Peyer's patch (tissue), 4 donors: ENCODE results near the gene CSRNP2. TPM values are rescaled to one million over a fixed set of nuclear protein-coding genes. Genes with fewer than 3 reads are reported as not detected.
A peak's percentile ranks its signal among the peaks of the same experiment; 100 is the strongest.

ENCODE experiments used
- DNase-seq, 3 donors: peaks; one replicate each; pipeline ENCODE4 v3.0.0-alpha.2; 2017 to 2019
- H3K27ac ChIP-seq, 4 donors: fragments of 200-600 bp; sonication (generic); one replicate each; pipeline ENCODE4 v1.5.1; 2016 to 2019
- H3K27me3 ChIP-seq, 2 donors: fragments of 200-600 bp; sonication (generic); one replicate each; pipeline ENCODE4 v1.5.1; 2019
- H3K36me3 ChIP-seq, 3 donors: fragments of 200-600 bp; sonication (generic); one replicate each; pipeline ENCODE4 v1.5.1; 2016 to 2019
- H3K4me1 ChIP-seq, 4 donors: fragments of 200-600 bp; sonication (generic); one replicate each; pipeline ENCODE4 v1.5.1; 2016 to 2019
- H3K4me3 ChIP-seq, 4 donors: fragments of 200-600 bp; sonication (generic); 1 replicate in 3 of 4; 2 replicates in 1 of 4; pipeline ENCODE4 v1.5.1; 2016 to 2019; ENCODE audit warnings: mild to moderate bottlenecking in 1 of 4
- H3K9me3 ChIP-seq, 4 donors: fragments of 200-600 bp; sonication (generic); one replicate each; pipeline ENCODE4 v1.5.1; 2016 to 2019; ENCODE audit warnings: mild to moderate bottlenecking in 1 of 4
- POLR2A ChIP-seq, 2 donors: fragments of 450-650 bp; IDR thresholded peaks; one replicate each; pipeline ENCODE4 v1.5.1; 2017; ENCODE audit warnings: antibody characterized with exemption in 2 of 2, mild to moderate bottlenecking in 2 of 2, moderate library complexity in 2 of 2
- total RNA-seq, 4 donors: library from RNA; depleted of rRNA; stranded (reverse); fragments of >200 nt; gene quantifications; one replicate each; pipeline ENCODE4 v1.1.0, GENCODE V29; 2016
- TF ChIP-seq, protein P1 (sequence below), 6 experiments: fragments of 450-650 bp in 4 of 6; fragments of 200-600 bp in 2 of 6; sonication (generic) in 1 of 6; IDR thresholded peaks; one replicate each; pipeline ENCODE4 v1.5.1; 2017 to 2019; ENCODE audit warnings: antibody characterized with exemption in 6 of 6, mild to moderate bottlenecking in 3 of 6, moderate library complexity in 1 of 6

The CSRNP2 gene
- total RNA-seq, 4 donors from 2014 or later: 17.8 to 23.1 (median 21.1) TPM

DNA sequence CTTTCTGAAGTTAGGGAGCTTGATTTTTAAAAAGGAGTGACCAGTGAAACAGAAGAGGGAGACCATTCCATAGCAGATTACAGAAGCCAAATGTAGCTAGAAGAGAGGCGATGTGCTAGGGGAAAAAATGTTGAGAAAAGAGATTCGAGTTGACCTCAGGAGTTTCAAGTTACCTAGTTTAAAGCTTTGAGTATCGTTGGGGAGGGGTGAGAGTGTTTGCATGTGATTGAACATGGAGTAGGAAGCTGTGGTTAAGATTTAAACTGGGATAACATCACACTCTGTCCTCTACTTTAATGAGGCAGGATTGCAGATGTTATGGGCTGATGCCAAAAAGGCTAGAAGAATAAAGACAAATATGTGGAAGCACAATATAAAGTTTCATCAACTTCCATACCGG, 31.6 kb downstream of the CSRNP2 start:
- peaks cover 0 to 63% (median 0%) of the 10 kb centered on the region in 3 donors for H3K36me3 ChIP-seq

DNA sequence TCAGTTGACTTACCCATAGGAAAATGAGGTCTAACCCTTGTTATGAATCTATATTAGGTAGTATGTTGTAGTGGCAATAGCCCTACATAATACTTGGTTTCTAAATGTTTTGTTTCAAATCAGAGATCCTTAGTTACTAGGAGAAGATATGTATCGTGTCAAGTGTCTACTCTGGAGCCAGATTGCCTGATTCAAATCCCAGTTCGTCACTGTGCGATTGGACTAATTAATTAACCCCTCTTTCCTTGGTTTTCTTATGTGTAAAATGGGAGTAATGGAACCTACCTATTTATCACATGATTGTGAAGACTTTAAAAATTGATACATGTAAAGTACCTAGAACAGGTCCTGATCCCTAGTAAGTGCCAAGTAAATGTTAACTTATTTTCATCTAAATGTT, 33.9 kb downstream of the CSRNP2 start:
- DNase-seq: no peak
- H3K4me1 ChIP-seq: peaks cover 0 to 15% (median 1%) of the 10 kb centered on the region in 4 donors
- no peaks in the 10 kb centered on the region for H3K9me3 ChIP-seq
- H3K27ac ChIP-seq: peak overlapping the region in 2 of 4 donors; percentile 93 to 97
- no peaks in the 10 kb centered on the region for H3K27me3 ChIP-seq
- TF ChIP-seq, protein P1, sequence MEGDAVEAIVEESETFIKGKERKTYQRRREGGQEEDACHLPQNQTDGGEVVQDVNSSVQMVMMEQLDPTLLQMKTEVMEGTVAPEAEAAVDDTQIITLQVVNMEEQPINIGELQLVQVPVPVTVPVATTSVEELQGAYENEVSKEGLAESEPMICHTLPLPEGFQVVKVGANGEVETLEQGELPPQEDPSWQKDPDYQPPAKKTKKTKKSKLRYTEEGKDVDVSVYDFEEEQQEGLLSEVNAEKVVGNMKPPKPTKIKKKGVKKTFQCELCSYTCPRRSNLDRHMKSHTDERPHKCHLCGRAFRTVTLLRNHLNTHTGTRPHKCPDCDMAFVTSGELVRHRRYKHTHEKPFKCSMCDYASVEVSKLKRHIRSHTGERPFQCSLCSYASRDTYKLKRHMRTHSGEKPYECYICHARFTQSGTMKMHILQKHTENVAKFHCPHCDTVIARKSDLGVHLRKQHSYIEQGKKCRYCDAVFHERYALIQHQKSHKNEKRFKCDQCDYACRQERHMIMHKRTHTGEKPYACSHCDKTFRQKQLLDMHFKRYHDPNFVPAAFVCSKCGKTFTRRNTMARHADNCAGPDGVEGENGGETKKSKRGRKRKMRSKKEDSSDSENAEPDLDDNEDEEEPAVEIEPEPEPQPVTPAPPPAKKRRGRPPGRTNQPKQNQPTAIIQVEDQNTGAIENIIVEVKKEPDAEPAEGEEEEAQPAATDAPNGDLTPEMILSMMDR (IDR thresholded peaks at IDR 0.05): no peak
- no peak for TF ChIP-seq POLR2A (IDR thresholded peaks at IDR 0.05)
- H3K4me3 ChIP-seq: peak overlapping the region in 2 of 4 donors; percentile 63 to 80
- peaks cover 0 to 43% (median 0%) of the 10 kb centered on the region in 3 donors for H3K36me3 ChIP-seq

More for the DNA sequence above, 31.6 kb downstream of the CSRNP2 start:
- Histone ChIP-seq H3K9me3 (no peaks in the 10 kb centered on the region), H3K4me1 (peaks cover 0 to 15% (median 1%) of the 10 kb centered on the region in 4 donors), H3K27me3 (no peaks in the 10 kb centered on the region), H3K4me3 (no peak overlapping the region), H3K27ac (no peak overlapping the region)
- DNase-seq: no peak
- no peak for TF ChIP-seq POLR2A (IDR thresholded peaks at IDR 0.05)
- TF ChIP-seq, protein P1 (IDR thresholded peaks at IDR 0.05): no peak

DNA sequence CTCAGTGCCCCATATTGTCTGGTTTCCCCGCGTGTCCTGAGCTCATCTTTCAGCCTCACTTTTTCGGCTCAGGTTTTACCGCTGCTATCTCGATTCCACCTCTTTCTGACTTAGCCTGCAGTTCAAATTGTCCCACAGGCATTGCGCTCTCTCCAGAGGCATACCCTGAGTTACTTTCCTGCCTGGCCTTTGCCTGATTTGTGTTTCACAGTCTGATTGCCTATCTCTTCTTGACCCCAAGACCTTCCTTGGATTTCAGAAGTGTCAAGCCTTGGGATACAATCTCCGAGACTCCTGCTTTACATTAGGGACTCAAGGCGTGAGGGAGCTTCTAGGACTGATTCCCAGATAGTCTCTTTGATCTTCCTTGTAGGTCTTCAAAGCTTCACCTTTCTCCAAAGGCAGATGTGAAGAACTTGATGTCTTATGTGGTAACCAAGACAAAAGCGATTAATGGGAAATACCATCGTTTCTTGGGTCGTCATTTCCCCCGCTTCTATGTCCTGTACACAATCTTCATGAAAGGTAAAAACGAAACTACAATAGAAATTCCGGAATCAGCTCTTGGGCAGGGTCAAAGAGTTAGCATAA, 34.6 kb downstream of the CSRNP2 start:
- Histone ChIP-seq H3K27me3 (no peaks in the 10 kb centered on the region), H3K36me3 (peaks cover 0 to 35% (median 0%) of the 10 kb centered on the region in 3 donors), H3K4me3 (peak overlapping the region; percentile 63 to 80 (median 70)), H3K4me1 (peaks cover 0 to 15% (median 1%) of the 10 kb centered on the region in 4 donors), H3K27ac (peak overlapping the region; percentile 91 to 97 (median 92)), H3K9me3 (no peaks in the 10 kb centered on the region)
- TF ChIP-seq, protein P1 (IDR thresholded peaks at IDR 0.05): no peak
- no peak for TF ChIP-seq POLR2A (IDR thresholded peaks at IDR 0.05)
- no peak for DNase-seq

DNA sequence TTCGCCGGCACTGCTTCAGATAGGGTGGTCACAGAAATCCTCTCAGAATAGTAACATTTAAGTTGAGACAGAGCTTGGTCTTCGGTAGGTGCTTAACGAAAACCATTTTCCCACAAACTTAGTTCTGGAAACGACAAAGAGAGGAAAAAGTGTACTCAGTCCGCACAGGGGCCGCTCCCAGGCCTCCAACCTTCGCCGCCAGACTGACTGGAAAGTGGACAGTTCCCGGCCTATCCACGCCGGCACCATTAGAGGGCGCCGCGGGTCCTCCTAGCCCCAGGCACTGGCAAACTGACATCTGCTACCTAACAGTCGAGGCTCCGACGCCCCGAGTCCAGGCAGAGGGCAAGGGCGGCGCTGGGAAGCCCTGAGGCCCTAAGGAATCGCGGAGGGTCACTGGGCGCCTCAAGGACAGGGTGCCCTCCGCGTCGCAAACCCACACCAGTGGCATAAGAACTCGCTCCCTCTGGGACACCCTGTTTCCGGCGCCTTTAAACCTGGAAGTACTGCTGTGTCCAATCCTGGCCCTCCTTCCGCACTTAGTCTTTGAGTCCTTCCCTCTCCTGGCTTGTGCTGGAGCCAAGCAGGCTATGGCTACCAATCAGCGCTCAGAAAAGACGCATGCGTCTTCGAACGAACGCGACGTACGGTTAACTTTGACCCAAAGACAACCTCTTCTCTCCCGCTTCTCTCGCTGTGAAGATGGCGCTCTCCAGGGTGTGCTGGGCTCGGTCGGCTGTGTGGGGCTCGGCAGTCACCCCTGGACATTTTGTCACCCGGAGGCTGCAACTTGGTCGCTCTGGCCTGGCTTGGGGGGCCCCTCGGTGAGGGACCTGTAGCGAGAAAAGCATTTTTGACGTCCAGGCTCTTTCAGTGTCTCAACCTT, 35.5 kb downstream of the CSRNP2 start, which contains the start of gene LETMD1:
TSS of gene LETMD1 (plus strand) at position 673 of the 886 bp plus-strand sequence. CDS start at position 703, 30 bp downstream.
- peak within 1 kb of the TSS; percentile 91 to 97 (median 92) for H3K27ac ChIP-seq
- TF ChIP-seq POLR2A (IDR thresholded peaks at IDR 0.05): peak; percentile 72 to 87
- TF ChIP-seq, protein P1 (IDR thresholded peaks at IDR 0.05): peak; percentile 54 to 94 (median 88)
- no peaks in the 10 kb centered on the region for H3K27me3 ChIP-seq
- peaks cover 0 to 15% (median 1%) of the 10 kb centered on the region in 4 donors for H3K4me1 ChIP-seq
- H3K4me3 ChIP-seq: peak within 1 kb of the TSS; percentile 63 to 80 (median 70)
- H3K36me3 ChIP-seq: peaks cover 0 to 26% (median 0%) of the 10 kb centered on the region in 3 donors
- DNase-seq: peak; percentile 91 to 97 (median 96)
- H3K9me3 ChIP-seq: no peaks in the 10 kb centered on the region

DNA sequence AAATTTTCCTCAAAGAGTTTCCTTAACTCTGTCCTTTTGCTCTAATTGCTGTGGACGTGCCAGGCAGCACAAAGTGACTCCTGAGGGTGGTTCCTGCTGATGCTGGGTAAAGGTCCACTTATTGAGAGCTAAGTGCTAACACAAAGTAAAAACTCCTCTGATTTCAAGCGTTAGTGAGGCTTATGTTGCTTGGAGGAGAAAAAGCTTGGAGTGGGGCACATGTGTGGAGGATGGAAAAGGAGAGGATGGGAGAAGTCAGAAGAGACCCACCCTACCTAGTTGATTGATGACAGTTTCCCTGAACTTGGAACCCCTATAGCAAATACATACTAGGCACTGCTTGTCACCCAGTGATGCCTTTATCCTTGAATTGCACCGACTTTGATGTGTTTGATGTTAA, 47.1 kb downstream of the CSRNP2 start:
- no peak overlapping the region for H3K4me3 ChIP-seq
- no peaks in the 10 kb centered on the region for H3K4me1 ChIP-seq
- no peak for DNase-seq
- no peaks in the 10 kb centered on the region for H3K9me3 ChIP-seq
- TF ChIP-seq, protein P1 (IDR thresholded peaks at IDR 0.05): no peak
- TF ChIP-seq POLR2A (IDR thresholded peaks at IDR 0.05): no peak
- H3K27ac ChIP-seq: no peak overlapping the region
- H3K27me3 ChIP-seq: no peaks in the 10 kb centered on the region
- no peaks in the 10 kb centered on the region for H3K36me3 ChIP-seq
